GM04503 (cell line): ENCODE measurements around the gene MAPKAPK2.

Experiments used
- DNase-seq: peaks from one replicate; pipeline ENCODE4 v3.0.0-alpha.2; 2012; ENCODE audit warnings: low read depth

The MAPKAPK2 gene

DNA sequence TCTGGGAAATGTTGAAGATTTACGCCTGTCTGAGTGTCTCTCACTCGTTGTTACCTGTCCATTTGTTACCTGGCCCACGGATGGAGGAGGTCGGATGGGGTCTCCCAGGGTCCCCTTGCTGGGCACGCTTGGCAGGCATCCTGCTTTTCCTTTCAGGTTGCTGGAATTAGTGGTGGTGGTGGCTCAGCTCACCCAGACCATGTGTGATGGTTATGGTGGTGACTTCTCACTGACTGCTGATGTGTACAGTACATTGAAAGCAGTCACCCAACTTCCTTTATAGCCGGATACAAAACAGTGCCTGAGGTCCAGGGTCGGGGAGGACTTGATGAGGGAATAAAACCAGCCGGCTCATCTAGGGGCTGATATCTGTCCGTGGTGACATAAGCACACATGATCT is 19.5 kb downstream of the MAPKAPK2 start:
- DNase-seq = no peak

DNA sequence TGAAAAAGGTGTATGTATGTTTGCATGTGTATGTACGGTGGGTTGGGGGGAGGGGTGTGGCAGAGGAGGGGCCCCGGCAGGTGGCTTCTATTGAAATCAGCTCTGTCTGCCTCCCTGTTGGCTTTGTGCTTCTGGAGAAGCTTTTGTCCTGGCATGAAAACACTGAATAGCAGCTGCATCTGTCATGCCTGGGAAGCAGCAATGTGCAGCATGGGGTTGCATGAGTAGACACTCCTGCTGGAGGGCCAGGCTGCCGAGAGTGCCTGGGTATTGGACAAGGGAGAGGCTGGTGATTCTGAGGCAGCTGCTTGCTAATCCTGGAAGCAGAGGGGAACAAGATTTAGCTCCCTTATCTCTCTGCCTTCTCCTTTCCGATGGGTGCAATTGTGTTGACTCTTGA is 20.5 kb downstream of the MAPKAPK2 start:
- no peak for DNase-seq

DNA sequence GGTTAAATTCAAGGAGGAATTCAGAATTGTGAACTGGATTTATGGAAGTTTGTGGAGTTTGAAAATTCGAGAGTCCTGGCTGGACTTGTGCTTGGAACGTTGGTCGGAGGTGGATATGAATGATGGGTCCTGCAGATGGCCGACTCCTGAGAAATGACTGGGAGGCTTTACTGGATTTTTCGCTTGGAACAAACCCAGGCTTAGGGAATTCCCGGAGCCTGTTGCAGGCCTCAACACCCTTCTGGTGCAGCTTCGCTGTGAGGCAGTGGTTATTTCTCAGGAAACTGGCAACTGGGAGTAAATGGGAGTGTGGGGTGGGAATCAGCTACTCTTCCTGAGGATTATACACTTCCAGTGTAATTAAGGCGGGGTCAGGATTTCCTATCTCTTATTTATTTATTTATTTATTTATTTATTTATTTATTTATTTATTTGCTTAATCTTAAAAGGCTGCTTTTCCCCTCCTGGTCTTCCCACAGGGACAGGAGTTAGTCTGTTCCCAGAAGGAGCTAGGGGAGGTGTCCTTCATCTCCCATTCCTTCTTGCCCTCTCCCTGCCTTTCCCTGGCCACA is 21.1 kb downstream of the MAPKAPK2 start:
- DNase-seq = no peak

DNA sequence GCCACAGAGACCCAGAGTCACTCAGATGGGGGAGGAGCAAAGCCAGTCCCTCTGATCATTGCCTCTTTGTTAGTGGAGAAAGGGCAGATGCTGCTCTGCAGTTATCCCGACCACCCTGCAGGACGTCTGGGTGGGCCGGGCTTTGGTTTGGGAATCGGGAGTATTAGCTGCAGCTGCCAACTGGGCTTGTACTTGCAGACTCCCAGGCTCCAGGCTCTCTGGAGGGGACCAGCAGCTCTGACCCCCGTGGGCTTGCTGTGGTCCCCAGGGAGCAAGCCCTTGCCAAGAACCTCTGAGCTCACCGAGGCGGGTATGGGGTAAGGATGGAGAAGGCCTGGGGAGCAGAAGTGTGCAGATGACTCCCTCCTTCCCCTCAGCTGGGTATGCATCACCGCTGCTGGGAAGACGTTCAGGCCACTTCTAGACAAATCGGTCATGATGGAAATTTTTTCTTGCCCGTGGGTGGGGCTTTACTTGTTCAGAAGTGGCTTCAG is 21.6 kb downstream of the MAPKAPK2 start:
- peak; percentile 68 for DNase-seq

DNA sequence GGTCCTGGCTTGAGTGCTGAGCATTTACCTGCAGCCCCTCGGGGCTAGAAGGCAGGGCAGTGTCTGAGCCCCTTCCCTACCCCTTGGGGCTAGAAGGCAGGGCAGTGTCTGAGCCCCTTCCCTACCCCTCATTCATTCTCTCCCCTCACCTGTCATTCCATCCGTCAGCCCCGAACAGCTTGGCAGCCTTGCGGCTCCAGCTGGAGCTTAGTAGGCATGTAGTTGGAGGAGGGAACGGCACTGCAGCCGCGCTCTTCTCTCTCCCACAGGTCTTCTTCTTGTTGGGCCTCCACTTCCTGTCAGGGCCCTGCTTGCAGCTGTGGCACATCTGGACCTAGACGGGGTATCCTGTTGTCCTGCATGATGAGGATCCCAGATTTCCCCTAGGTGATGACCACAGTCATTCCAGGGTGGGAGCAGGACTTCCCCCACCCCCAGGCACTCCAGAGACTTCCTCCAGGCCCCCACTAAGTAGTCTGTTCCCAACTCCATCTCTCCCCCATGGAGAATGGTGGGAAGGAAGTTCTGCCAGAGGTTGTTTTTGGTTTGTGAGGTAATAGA is 22.2 kb downstream of the MAPKAPK2 start:
- no peak for DNase-seq

DNA sequence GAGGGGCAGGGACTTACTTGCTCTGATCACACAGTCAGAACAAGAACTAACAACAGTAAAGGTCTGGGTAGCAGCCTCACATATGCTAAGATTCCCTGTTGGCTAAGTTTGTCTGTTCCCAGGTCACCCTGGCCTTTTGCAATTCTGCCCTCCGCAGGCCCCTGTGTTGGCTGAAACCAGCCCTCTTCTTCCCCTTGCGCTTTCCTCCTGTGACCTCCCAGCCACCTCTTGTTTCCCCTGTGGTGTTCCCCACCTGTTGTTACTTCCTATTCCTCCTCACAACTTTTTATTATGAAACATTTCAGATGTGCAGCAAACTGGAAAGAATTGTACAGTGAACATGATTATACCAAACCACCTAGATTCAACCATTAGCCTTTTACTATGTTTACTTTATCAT is 23.4 kb downstream of the MAPKAPK2 start:
- no peak for DNase-seq

DNA sequence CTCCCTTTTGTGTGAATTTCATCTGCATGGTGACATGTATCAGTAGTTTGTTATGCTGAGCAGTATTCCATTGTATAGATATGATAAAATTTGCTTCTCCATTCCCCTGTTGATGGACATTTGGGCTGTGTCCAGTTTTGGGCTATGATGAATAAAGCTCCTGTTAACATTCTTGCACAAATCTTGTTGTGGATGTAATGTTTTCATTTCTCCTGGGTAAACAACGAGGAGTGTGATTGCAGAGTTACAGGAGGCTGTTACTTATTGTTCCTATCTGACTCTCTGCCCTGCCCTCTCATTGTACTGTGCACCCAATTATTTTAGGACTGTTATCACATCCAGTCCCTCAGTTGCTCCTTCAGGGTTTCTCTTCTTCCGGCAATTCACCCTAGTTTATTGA is 24.2 kb downstream of the MAPKAPK2 start:
- no peak for DNase-seq

DNA sequence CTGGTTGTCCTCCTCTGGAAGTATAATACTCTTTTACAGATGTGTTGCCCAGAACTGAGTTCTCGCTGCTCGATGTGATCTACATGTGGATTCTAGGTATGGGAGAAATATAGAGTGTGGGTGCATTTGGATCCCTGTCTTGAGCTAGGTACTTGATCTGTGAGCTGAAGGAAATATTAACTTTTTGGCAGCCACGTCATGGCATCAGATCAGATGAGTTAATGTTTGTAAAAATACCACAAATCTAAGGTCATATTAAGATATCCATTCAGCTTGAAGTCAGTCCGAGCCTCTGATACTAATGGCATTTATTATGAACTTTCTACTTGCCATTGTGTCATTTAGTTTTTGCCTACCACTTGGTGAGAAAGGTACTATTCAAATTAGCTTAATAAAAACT is 24.6 kb downstream of the MAPKAPK2 start:
- no peak for DNase-seq

DNA sequence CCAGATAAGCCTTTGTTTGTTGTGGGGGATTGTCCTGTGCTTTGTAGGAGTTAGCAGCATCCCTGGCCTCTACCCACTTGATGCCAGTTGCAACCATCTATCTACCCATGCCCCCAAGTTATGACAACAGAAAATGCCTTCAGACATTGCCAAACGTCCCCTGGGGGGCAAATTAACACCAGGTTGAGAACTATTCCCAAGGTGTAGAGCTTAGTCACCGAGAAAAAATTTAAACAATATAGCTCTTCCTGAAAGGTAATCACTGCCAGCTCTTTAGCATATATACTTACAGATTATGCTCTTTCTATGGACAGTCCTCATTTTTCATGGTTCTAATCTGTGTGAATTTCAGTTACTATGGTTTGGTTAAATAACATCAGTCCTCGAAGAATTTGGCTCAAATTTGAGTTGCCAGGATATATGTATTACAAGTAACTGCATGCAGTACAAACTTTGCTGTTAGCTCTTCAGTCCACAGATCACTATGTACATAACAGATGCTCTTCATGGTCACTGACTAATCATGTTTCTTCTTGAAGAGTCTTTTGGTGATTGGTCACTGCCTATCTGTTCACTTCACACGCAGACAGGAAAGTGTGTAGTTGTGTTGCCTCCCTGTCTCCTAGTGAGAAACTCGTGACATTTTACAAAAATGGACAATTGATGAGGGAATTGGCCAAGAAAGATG is 25.2 kb downstream of the MAPKAPK2 start:
- no peak for DNase-seq

DNA sequence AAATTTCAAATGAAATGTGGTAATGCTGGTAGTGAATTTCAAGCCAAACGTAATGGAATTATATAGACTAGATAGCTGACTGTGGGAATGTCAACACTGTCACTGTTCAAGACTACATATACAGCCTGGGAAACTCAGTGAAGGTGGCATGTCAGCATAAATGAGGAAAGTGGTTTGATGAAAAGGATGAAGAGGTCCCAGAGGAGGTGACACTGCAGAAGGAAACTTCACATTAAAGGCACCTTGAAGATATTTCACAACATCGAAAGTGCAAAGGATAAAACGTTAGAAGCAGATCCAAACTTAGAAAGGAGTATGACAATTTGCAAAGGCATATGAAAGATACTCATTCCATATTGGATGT is 25.7 kb downstream of the MAPKAPK2 start:
- no peak for DNase-seq

DNA sequence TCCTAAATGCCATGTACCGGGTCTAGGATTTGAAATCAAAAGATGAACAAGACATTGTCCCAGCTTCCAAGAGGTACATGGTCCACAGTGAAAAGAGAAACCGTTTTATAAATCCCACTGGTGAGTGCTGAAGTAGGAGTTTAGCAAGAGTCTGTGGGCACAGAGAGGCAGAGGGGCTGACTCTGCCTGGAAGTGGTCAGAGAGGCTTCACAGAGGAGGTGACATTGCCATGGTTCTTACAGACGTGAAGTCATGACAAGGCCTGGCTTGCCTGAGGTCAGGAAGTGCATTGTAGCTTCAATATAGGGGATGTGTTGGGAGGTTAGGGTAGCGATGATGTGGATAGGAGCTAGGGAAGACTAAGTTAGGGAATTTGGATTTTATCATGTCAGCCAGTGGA is 28.4 kb downstream of the MAPKAPK2 start:
- no peak for DNase-seq

DNA sequence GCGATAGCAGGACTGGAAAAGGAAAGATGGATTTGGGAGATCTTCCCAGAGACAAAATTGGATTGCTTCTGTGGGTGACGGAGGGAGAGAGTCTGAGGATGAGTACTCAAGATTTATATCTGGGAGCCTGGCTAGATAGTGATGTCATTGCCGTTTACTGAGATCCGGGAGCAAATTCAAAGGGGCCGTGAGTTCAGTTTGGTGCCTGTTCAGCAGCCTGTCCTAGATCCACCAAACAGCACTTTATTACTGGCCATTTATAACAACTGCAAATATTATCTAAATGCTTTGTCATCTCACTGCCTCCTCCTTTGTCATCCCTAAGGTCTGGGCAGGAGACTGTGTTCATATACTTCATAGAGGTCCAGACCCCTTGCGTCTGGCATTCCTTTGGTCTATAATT is 29.2 kb downstream of the MAPKAPK2 start:
- DNase-seq = no peak

DNA sequence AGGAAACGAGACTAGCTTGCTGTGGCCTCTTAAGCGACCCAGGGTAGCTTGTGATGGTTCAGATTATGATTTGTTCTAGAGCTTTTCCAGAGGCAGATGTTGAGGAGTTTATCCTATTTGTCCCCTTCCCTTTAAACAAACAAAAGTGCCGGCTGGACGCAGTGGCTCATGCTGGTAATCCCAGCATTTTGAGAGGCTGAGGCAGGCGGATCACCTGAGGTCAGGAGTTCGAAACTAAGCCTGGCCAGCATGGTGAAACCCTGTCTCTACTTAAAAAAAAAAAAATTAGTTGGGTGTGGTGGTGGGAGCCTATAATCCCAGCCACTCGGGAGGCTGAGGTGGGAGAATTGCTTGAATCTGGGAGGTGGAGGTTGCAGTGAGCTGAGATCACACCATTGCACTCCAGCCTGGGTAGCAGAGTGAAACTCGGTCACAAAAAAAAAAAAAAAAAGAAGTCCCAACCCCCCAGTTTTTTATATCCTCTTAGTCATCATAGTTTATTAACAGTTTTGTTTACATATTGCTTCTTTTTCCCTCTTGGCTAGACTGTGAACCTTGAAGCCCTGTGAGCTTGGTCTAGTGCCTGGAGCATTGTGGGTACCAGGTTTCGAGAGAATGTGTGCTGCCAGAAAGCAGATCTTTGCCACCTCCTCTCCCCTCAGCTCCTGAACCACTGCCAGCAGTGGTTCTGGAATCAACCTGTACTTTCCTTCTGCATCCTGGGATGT is 29.8 kb downstream of the MAPKAPK2 start:
- no peak for DNase-seq

DNA sequence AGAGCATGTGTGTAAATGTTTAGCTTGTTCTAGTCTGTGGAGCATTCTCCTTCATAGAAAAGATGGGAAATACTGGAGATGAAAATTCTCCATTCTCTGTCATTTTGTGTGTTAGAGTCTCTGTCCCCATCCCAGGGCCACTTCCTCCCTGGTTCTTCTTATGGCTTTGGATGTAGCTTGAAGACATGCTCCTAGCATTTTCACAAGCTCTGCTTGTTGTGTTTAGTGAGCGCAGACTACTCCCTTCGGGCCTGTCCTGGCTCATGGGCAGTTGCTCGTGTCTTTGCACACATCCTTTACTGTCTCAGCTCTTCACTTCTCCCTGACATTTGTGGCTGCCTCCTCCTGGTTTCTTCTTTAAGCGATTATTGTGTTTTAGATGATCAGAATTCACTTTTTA is 30.4 kb downstream of the MAPKAPK2 start:
- no peak for DNase-seq

DNA sequence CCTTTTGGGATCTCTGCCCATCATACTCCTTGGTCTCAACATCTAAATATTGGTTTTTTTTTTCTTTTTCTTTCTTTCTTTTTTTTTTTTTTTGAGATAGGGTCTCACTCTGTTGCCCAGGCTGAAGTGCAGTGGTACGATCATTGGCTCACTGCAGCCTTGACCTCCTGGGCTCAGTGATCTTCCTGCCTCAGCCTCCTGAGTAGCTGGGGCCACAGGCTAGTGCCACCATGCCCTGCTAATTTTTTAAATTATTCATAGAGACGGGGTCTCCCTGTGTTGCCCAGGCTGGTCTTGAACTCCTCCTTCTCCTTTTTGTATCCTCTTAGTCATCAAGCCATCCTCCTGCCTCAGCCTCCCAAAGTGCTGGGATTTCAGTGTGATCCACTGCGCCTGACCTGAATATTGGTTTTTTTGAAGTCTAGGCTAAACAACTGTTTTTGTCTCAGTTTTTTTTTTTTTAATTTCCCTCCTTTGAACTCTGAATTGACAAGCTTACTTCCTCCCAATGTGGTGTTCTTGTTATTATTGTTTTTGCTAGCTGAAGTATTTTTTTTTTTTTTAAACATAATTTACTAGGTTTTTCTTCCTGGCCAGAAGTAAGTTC is 30.9 kb downstream of the MAPKAPK2 start:
- no peak for DNase-seq

DNA sequence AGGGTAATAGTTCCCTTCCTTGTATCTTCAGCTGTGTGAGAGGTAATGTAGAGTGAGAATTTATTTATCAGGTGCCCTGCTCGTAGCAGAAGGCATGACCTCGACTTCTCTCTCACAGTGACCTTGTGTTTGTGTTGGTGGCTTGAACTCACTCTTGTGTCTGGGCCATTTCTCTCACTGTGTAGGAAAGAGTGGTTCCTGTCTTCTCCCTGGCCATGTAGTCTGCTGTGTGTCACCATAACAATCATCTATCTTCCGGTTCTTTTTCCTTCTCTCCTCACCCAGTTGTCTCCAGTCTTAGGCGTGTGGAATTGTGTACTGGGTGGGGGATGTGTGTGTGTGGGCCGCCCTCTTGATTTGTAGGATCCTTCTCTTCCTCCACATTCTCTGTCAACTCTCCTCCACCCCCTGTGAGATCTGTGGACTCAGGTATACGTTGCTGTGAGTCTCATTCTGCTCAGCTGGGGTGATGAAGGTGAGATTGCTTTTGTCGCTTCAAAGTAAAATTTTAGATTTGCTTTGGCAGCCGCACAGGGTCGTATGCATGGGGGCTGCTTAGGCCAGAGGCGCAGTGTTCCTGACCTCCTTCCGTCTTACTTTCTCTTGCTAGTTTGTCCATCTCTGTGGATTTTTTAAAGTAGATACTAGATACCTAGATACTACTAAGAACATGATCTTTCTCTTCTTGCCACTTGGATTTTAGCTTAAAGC is 31.6 kb downstream of the MAPKAPK2 start:
- no peak for DNase-seq

DNA sequence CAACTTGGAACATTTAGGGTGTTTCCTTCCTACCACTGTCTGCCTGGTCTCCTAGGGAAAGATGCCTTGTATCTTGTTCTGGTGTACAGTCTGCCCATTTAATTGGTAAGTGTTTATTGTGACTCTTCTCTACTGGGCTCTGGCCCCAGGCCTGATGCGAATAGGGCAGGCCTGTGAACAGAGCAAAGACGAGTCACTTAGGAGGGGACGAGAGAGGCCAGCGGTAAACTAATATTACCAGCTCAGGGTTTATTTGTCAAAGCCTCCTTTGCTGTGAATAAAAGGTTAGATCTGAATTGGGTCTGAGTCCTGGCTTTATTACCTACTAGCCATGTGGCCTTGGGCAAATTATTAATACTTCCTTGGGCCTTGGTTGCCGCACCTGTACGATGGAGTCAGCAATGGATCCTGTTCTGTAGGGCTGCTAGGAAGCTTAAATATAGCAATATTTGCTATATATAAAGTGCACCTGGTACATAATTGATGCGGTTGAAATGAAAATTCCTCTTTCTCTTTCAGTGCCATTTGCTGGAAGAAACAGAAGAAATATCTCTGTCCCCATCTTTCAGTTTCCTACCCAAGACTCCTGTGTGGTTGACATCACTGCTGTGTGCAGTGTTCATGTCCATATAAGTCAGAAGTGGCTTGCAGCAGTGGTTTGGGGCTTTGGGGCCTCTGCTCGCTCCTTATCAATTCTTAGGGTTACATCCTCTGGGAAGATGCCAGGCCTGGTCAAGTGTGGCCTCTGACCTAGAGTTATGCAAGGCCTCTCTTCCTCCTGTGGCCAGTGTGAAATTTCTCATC is 32.4 kb downstream of the MAPKAPK2 start:
- DNase-seq = no peak

DNA sequence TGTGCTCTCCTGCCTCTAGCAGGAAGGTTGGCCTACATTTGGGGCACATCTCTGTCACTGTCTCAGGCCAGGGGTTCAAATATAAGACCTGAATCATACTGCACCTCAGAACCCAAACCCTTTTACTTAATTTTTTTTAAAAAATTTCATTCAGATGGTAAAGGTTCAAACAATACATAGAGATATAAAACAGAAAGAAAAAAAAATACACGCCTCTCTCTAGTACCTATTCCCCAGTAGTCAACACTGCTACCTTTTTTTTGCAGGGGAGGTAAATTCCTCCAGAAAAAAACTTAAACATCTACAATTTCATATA is 32.9 kb downstream of the MAPKAPK2 start:
- no peak for DNase-seq

DNA sequence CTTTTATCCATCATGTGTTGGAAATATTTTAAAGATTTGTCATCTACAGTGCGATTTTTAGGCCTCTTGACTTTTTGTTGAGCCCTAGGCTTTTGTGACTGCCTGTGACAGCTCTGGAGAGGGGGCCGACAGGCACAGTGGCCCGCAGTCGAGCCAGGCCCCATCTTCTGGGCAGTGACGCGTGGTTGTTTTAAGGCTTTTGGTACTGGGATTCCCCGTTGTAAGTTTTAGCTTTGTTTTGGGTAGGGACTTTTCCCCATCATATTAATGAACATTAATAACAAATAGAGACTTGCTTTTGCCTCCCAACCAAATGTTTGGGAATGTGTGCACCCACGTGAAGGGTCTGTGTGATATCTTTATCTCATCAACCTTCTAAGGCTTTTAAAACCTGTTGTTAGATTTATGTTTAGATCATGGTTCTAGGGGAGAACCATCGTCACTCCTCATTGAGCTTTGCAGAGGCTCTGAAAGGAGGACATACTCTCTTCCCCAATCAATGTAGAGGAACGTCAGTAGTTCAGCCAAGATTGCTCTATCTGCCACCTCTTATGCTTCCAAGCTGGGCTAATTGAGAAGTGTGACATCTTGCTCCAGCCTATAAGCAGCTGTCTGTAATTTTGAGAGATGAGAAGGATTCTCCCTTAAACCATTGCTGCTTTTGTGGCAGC is 34.6 kb downstream of the MAPKAPK2 start:
- DNase-seq = no peak

DNA sequence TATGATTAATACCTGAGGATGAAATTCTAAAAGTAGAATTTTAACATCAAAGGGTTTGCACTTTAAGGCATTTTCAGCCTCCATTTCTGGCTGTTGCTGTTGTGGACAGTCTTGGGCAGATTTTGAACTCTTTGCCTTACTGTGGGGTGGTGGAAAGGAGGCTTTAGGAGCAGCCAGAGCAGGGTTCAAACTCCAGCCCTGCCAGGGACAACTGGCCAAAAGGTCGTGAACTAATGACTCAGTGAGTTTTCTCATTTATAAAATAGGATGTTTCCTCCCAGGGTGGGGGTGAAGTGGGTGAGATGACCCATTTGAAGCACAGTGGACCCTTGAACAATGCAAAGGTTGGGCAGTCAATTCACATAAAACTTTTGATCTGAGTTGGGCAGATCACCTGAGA is 36.7 kb downstream of the MAPKAPK2 start:
- DNase-seq = no peak
